Measurements from ENCODE around the gene MAFG. TPM values are rescaled to one million over a fixed set of nuclear protein-coding genes. Genes with fewer than 3 reads are reported as not detected.

The MAFG gene
- polyA plus RNA-seq, 1 donor from 2014 or later, result 11.8 TPM

GRCh38 chr17:81885454-81885853 is 42.1 kb downstream of the MAFG start:
- no peak overlapping the region for H2AFZ ChIP-seq (ENCODE audit: low read depth, low read length)
- H3K36me3 ChIP-seq (ENCODE audit: insufficient read depth, low read length), result no peaks in the 10 kb centered on the region
- H3K9ac ChIP-seq (ENCODE audit: low read length), result no peak overlapping the region
- no peaks in the 10 kb centered on the region for H3K9me2 ChIP-seq (ENCODE audit: insufficient read depth, low read length)
- peaks cover 6% of the 10 kb centered on the region for H3K79me2 ChIP-seq (replicated peaks; ENCODE audit: insufficient read depth, low read length)
- no peaks in the 10 kb centered on the region for H3K27me3 ChIP-seq (ENCODE audit: insufficient read depth, low read depth, low read length)
- H3F3A ChIP-seq (ENCODE audit: insufficient read depth, low read length, poor library complexity, severe bottlenecking), result no peaks in the 10 kb centered on the region
- no peak overlapping the region for H3K4me2 ChIP-seq (ENCODE audit: low read length)
- H4K20me1 ChIP-seq (ENCODE audit: insufficient read depth), result no peaks in the 10 kb centered on the region
- TF ChIP-seq CTCF (IDR thresholded peaks at IDR 0.05; ENCODE audit: poor library complexity, severe bottlenecking), result no peak
- no peak overlapping the region for H3K27ac ChIP-seq (ENCODE audit: low read length)
- no peak overlapping the region for H3K4me3 ChIP-seq (ENCODE audit: low read length)
- H3K9me3 ChIP-seq (ENCODE audit: low read length), result no peaks in the 10 kb centered on the region

GRCh38 chr17:81884968-81885367 is 42.6 kb downstream of the MAFG start:
- TF ChIP-seq CTCF (IDR thresholded peaks at IDR 0.05; ENCODE audit: poor library complexity, severe bottlenecking) (no peak), POLR2AphosphoS5 (IDR thresholded peaks at IDR 0.05) (no peak), MXI1 (conservative IDR thresholded peaks at IDR 0.05; ENCODE audit: poor library complexity, severe bottlenecking) (no peak), EZH2 (IDR thresholded peaks at IDR 0.05; ENCODE audit: borderline replicate concordance, insufficient read depth, low read length, poor library complexity, severe bottlenecking) (no peak), EP300 (conservative IDR thresholded peaks at IDR 0.05; ENCODE audit: poor library complexity, severe bottlenecking) (no peak), RAD21 (conservative IDR thresholded peaks at IDR 0.05) (no peak), REST (IDR thresholded peaks at IDR 0.05; ENCODE audit: borderline replicate concordance) (no peak), TAF1 (IDR thresholded peaks at IDR 0.05; ENCODE audit: low read depth) (no peak), SMC3 (conservative IDR thresholded peaks at IDR 0.05; ENCODE audit: poor library complexity) (no peak)
- peaks cover under 1% of the 10 kb centered on the region for H3K79me2 ChIP-seq (replicated peaks; ENCODE audit: insufficient read depth, low read length)
- H3K4me3 ChIP-seq (ENCODE audit: low read length), result no peak overlapping the region
- no peak overlapping the region for H3K9ac ChIP-seq (ENCODE audit: low read length)
- no peak overlapping the region for H3K27ac ChIP-seq (ENCODE audit: low read length)
- H3F3A ChIP-seq (ENCODE audit: insufficient read depth, low read length, poor library complexity, severe bottlenecking), result no peaks in the 10 kb centered on the region
- no peak overlapping the region for H3K4me2 ChIP-seq (ENCODE audit: low read length)
- H2AFZ ChIP-seq (ENCODE audit: low read depth, low read length), result no peak overlapping the region
- H3K27me3 ChIP-seq (ENCODE audit: insufficient read depth, low read depth, low read length), result no peaks in the 10 kb centered on the region
- no peaks in the 10 kb centered on the region for H3K36me3 ChIP-seq (ENCODE audit: insufficient read depth, low read length)
- no peaks in the 10 kb centered on the region for H4K20me1 ChIP-seq (ENCODE audit: insufficient read depth)
- H3K9me3 ChIP-seq (ENCODE audit: low read length), result no peaks in the 10 kb centered on the region
- no peaks in the 10 kb centered on the region for H3K9me2 ChIP-seq (ENCODE audit: insufficient read depth, low read length)
